Fibroblast of upper back skin (primary cell): ENCODE measurements around the gene EZH1.
A peak's percentile ranks its signal among the peaks of the same experiment; 100 is the strongest.
"Not testable (repeated sequence)": the region's sequence is repeated elsewhere in the genome, so short reads cannot be mapped to it uniquely, and the experiment has no call there.

Source experiments
- DNase-seq: peaks from one replicate; pipeline ENCODE4 v3.0.0-alpha.2; 2013

The EZH1 gene

DNA sequence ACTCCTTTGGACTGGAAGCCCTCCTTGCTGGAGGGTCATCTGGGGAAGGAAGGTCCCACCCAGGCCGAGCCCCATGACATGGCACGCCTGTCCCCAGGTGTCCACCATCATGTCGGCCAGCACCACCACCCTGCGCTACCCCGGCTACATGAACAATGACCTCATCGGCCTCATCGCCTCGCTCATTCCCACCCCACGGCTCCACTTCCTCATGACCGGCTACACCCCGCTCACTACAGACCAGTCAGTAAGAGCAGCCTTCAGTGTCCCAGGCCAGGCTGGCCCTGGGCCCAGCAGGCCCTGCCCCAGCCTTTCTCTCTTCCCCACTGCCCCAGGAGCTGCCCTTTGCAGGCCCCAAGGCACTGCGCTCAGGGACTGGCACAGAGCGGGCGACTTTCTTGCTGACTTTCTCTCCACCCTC, 79.2 kb downstream of the EZH1 start:
- DNase-seq: no peak

DNA sequence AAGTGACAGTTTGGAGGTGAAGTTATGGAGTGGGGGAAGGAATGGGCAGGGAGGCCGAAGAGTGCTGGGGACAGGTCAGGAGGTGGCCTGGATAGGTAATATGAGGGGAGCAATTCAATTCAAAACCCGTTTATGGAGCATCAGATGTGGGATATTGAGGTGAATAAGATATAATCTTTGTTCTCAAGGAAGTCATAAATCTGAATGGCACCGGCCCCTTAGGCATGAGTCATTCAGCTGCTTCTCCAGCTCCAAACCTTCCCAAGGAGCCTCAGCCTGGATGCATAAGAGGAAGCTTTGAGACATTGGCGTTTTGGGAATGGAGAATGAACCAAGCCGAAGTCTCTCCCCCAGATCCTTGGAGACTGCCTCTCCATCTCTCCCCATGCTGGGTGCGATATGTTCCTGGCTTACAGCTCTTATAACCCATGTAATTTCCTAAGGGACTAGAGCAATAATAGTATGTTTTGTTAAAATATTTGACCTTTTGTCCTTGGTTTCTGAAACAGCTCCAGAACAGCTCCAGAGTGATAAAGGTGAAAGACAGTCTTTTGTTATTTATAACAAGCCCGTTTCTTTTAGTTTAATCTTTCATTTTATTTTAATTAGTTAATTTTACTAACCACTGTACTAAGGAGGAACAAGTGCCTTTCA, 84.0 kb downstream of the EZH1 start:
- peak; percentile 78 for DNase-seq

DNA sequence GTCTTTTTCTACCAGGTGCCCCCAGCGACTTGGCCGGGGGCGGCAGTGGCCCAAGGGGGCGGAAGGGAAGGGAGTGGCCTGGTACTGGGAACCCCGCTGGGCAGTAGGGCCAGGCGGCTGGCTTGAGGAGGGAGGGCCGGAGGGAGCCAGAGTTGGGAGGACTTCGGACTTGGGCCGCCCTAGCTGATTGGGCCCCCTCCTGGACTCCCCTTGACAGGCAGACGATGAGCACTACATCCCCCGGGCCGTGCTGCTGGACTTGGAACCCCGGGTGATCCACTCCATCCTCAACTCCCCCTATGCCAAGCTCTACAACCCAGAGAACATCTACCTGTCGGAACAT, 84.9 kb downstream of the EZH1 start:
- not testable (repeated sequence) for DNase-seq

DNA sequence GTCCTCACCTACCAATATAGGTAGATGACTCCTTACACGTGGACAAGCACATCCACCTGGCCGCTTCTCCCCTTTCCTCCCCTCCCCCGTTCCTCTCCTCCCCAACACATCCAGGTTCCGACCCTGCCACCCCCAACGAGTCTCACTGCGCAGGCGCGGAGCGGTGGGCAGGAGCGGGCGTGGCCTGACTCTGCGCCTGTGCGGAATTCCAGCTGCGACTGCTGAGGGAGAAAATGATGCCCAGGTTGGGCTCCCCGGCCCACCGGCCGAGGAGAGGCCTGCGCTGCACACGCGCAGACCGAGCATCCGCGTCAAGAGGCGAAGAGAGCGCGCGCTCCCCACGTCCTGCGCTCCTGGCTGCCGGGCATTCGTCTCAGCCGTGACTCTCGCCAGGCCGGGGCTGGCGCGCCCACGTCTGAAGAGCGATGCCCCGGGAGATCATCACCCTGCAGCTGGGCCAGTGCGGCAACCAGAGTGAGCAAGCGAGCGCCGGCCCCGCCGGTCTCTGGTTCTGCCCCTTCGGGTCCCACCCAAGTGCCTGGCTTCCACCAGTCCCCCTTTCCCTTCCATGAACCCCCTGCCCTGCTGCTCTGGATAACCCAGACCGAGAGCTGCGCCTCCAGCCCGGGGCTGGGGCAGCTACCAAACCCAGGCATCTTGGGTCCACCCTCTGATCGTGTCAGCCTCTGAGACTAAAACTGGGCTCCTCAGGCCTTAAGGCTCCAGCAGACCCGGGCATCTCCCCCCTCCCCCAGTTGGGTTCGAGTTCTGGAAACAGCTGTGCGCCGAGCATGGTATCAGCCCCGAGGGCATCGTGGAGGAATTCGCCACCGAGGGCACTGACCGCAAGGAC, 85.5 kb downstream of the EZH1 start, which contains the start of gene TUBG2:
Gene TUBG2 (plus strand): TSS at position 206 of the 853 bp plus-strand sequence. CDS start 220 bp downstream, at position 426.
- DNase-seq: peak; percentile 92

DNA sequence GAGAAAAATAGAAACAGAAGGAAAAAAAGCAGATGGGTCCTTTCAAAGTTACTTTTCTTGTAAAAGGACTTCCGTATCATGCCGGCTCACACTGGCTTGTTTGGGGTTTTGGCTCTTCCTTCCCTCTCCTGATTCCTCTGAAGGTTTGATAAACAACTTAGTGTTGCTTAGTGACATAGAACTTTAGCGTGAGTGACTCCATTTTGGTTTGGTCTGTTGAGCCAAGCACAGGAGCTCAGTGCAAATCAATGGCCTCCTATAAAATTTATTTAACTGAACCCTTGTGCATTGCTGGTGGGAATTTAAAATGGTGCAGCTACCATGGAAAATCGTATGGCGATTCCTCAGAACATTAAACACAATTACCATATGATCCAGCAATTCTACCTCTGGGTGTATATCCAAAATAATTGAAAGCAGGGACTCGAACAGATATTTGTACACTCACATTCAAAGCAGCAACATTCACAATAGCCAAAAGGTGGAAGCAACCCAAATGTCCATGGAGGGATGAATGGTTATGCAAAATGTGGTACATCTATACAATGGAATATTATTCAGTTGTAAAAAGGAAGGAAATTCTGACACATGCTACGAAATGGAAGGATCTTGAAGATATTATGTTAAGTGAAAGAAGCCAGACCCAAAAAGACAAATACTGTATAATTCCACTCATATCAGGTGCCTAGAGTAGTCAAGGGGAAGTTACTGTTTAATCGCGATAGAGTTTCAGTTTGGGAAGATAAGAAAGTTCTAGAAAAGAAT, 86.8 kb downstream of the EZH1 start:
- no peak for DNase-seq

GRCh38 chr17:42655528-42655927, 89.3 kb downstream of the EZH1 start:
- DNase-seq: peak; percentile 77

- DNase-seq: peak; percentile 81
Measured at GRCh38 chr17:42653179-42654124, 91.4 kb downstream of the EZH1 start.

DNA sequence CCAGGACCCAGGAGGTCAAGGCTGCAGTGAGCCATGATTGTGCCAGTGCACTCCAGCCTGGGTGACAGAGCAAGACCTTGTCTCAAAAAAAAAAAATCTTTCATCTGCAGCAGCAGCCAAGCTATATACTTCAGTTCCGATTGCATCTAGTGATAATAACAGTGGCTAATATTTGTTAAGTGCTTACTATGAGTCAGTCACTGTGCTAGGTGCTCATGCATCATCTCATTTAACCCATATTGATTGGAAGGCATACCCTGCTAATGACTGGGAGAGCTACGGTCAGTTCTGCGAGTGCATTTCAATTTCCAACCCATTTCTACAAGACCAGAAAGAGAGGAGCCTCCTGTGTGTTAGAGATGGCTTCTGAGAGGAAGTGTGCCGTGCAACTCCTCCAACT, 93.4 kb downstream of the EZH1 start:
- no peak for DNase-seq
